PC-3 (cell line): ENCODE results near the gene SH2D3A. TPM values are rescaled to one million over a fixed set of nuclear protein-coding genes. Genes with fewer than 3 reads are reported as not detected.
A peak's percentile ranks its signal among the peaks of the same experiment; 100 is the strongest.

Experiments used
- ATAC-seq: fragments of 200-7000 bp; cut with Tn5 transposase; 2 replicates; pipeline ENCODE4 v1.9.1; 2020; ENCODE audit warnings: mild to moderate bottlenecking, moderate library complexity
- BruUV-seq: library from RNA; stranded (reverse); fragments of 400-500 nt; replicated peaks from 2 replicates; lab custom pipeline; 2021; lab: Mats Ljungman, UMichigan
- CTCF ChIA-PET: fragments of 300-600 bp; sonication (Branson Sonifier 250); formaldehyde crosslinking; loops from one replicate; lab custom pipeline; 2022; ENCODE audit warnings: antibody characterized with exemption; lab: Charles Lee
- POLR2A ChIA-PET: fragments of 300-600 bp; sonication (Branson Sonifier 250); formaldehyde crosslinking; loops from one replicate; lab custom pipeline; 2022; ENCODE audit warnings: antibody characterized with exemption; ENCODE audit not compliant: unreplicated experiment; lab: Charles Lee
- DNase-seq: peaks from one replicate; pipeline ENCODE4 v3.0.0-alpha.2; 2015
- H2AFZ ChIP-seq: fragments of 300-600 bp; sonication (generic); 2 replicates; pipeline ENCODE4 v1.6.0; 2016; ENCODE audit warnings: antibody characterized with exemption, low read length
- H3F3A ChIP-seq: fragments of 300-600 bp; sonication (generic); one replicate; pipeline ENCODE4 v1.6.0; 2017; ENCODE audit warnings: antibody characterized with exemption, low read length, control low read depth, mild to moderate bottlenecking; ENCODE audit not compliant: unreplicated experiment
- H3K27ac ChIP-seq: fragments of 300-600 bp; sonication (generic); 2 replicates; pipeline ENCODE4 v1.5.1; 2016; ENCODE audit warnings: mild to moderate bottlenecking, low read length
- H3K27me3 ChIP-seq: fragments of 300-600 bp; sonication (generic); 2 replicates; pipeline ENCODE4 v1.6.1; 2016; ENCODE audit warnings: low read length, mixed read lengths
- H3K36me3 ChIP-seq: fragments of 300-600 bp; sonication (generic); 2 replicates; pipeline ENCODE4 v1.6.1; 2016; ENCODE audit warnings: low read depth, mixed run types, low read length, mixed read lengths
- H3K4me1 ChIP-seq: fragments of 300-600 bp; sonication (generic); 2 replicates; pipeline ENCODE4 v1.5.1; 2016; ENCODE audit warnings: low read length; ENCODE audit not compliant: insufficient read depth
- H3K4me2 ChIP-seq: fragments of 300-600 bp; sonication (generic); 2 replicates; pipeline ENCODE4 v1.6.0; 2016; ENCODE audit warnings: low read length
- H3K4me3 ChIP-seq: fragments of 300-600 bp; sonication (generic); 2 replicates; pipeline ENCODE4 v1.5.1; 2016; ENCODE audit warnings: mild to moderate bottlenecking, low read length, mixed read lengths
- H3K79me2 ChIP-seq: fragments of 300-600 bp; sonication (generic); 2 replicates; pipeline ENCODE4 v1.6.1; 2017; ENCODE audit warnings: low read length, mixed read lengths
- H3K9ac ChIP-seq: fragments of 300-600 bp; sonication (generic); 2 replicates; pipeline ENCODE4 v1.6.0; 2016; ENCODE audit warnings: mild to moderate bottlenecking, low read length
- H3K9me2 ChIP-seq: fragments of 300-600 bp; sonication (generic); replicated peaks from 2 replicates; pipeline ENCODE4 v1.6.1; 2016; ENCODE audit warnings: mixed run types, low read length, mixed read lengths
- H3K9me3 ChIP-seq: fragments of 300-600 bp; sonication (generic); 2 replicates; pipeline ENCODE4 v1.6.1; 2016; ENCODE audit warnings: low read length, mixed read lengths
- H4K20me1 ChIP-seq: fragments of 300-600 bp; sonication (generic); 2 replicates; pipeline ENCODE4 v1.6.1; 2016; ENCODE audit warnings: low read length, mixed read lengths
- EZH2 ChIP-seq: fragments of 300-600 bp; sonication (generic); IDR thresholded peaks from one replicate; pipeline ENCODE4 v1.6.1; 2017; ENCODE audit warnings: antibody characterized with exemption, mild to moderate bottlenecking, low read length; ENCODE audit not compliant: unreplicated experiment
- EZH2phosphoT487 ChIP-seq: fragments of 300-600 bp; sonication (generic); IDR thresholded peaks from 2 replicates; pipeline ENCODE4 v1.6.1; 2018; ENCODE audit warnings: mild to moderate bottlenecking, antibody characterized with exemption, low read length, borderline replicate concordance
- intact Hi-C: fragments of 100-400 bp; cut with micrococcal nuclease; formaldehyde crosslinking; loops from 2 replicates; pipeline ENCODE4 v1.9.0; 2023
- total RNA-seq: library from RNA; depleted of rRNA; stranded (reverse); fragments of >200 nt; gene quantifications from 2 replicates; pipeline ENCODE4 v1.2.3, GENCODE V29; 2014
- TF ChIP-seq, protein P1 (sequence below): fragments of 300-600 bp; sonication (generic); conservative IDR thresholded peaks from 2 replicates; pipeline ENCODE4 v1.5.1; 2017; ENCODE audit warnings: antibody characterized with exemption, low read depth, mild to moderate bottlenecking, low read length

The SH2D3A gene
- total RNA-seq, 1 experiment from 2014 or later = 141 TPM

DNA sequence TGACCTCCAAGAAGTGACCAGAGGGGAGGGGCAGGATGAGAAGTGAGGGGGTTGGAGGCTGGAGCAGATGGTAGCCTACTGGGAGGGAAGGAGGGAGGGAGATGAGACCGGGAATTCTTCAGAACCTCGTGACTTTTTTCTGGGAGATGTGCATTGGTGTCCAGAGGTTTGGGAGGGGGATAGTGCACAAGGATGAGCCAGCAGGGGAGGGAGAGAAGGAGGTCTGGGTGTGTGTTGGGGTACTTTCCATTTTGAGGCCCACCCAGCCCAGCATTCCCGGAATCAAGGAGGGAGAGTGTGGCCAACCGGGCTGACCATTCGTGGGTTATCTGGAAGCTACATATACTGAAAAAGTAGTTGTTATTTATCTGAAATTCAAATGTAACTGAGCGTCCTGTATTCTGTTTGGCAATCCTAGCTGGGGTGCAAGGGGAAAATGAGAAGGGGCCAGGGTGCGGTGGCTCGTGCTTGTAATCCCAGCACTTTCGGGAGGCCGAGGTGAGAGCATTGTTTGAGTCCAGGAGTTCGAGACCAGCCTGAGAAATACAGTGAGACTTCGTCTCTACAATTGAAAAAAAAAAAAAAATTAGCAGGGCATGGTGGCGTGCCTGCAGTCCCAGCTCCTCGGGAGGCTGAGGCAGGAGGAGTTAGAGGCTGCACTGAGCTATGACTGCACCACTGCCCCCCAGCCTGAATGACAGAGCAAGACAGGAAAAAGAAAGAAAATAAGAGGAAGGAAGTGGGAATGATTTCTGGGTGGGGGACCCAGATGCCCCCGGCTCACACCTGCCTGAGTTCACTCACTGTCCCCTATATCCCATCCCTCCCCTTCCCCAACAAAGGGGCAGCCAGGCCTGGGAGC is 42.4 kb downstream of the SH2D3A start:
- no TSS peak for BruUV-seq
- no peak overlapping the region for H3K9ac ChIP-seq
- no peaks in the 10 kb centered on the region; the same call in 1 of the 2 replicates for H3K4me1 ChIP-seq
- H3K4me3 ChIP-seq = no peak overlapping the region
- no peaks in the 10 kb centered on the region for H3K79me2 ChIP-seq
- H3F3A ChIP-seq = no peaks in the 10 kb centered on the region
- no peaks in the 10 kb centered on the region for H3K27me3 ChIP-seq
- no peaks in the 10 kb centered on the region for H4K20me1 ChIP-seq
- H2AFZ ChIP-seq = no peak overlapping the region
- H3K9me2 ChIP-seq = no peaks in the 10 kb centered on the region
- no peak overlapping the region for H3K27ac ChIP-seq
- no peak overlapping the region for H3K4me2 ChIP-seq
- POLR2A ChIA-PET = no interaction called here
- no peak for ATAC-seq
- no peaks in the 10 kb centered on the region for H3K36me3 ChIP-seq
- TF ChIP-seq EZH2 (no peak), EZH2phosphoT487 (no peak)
- TF ChIP-seq, protein P1, sequence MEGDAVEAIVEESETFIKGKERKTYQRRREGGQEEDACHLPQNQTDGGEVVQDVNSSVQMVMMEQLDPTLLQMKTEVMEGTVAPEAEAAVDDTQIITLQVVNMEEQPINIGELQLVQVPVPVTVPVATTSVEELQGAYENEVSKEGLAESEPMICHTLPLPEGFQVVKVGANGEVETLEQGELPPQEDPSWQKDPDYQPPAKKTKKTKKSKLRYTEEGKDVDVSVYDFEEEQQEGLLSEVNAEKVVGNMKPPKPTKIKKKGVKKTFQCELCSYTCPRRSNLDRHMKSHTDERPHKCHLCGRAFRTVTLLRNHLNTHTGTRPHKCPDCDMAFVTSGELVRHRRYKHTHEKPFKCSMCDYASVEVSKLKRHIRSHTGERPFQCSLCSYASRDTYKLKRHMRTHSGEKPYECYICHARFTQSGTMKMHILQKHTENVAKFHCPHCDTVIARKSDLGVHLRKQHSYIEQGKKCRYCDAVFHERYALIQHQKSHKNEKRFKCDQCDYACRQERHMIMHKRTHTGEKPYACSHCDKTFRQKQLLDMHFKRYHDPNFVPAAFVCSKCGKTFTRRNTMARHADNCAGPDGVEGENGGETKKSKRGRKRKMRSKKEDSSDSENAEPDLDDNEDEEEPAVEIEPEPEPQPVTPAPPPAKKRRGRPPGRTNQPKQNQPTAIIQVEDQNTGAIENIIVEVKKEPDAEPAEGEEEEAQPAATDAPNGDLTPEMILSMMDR = no peak
- DNase-seq = no peak
- intact Hi-C loops = no loop called here
- CTCF ChIA-PET = no interaction called here
- no peaks in the 10 kb centered on the region for H3K9me3 ChIP-seq

DNA sequence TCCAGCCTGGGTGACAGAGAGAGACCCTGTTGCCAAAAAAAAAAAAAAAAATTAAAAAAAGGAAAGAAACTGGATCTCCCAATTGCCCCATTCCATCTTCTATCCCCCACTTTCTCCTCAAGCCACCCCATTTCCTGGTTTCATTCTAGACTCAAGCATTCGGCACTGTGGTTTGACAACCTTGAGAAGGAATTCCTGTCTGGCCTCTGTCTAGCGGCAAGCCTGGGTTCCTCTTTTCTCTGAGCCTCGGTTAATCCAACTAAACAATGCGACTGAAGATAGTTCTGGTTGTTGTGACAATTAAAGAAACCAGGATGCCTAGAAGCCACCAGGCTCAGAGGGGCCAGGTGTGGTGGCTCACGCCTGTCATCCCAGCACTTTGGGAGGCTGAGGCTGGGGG is 43.5 kb downstream of the SH2D3A start:
- H4K20me1 ChIP-seq = no peaks in the 10 kb centered on the region
- no peaks in the 10 kb centered on the region for H3K9me2 ChIP-seq
- no peak for TF ChIP-seq EZH2phosphoT487
- TF ChIP-seq, protein P1 = no peak
- no peak for TF ChIP-seq EZH2
- H2AFZ ChIP-seq = no peak overlapping the region
- ATAC-seq (no peak), DNase-seq (no peak)
- no peaks in the 10 kb centered on the region for H3K9me3 ChIP-seq
- ChIA-PET POLR2A (no interaction called here), CTCF (no interaction called here)
- H3F3A ChIP-seq = no peaks in the 10 kb centered on the region
- no TSS peak for BruUV-seq
- H3K79me2 ChIP-seq = no peaks in the 10 kb centered on the region
- H3K27me3 ChIP-seq = no peaks in the 10 kb centered on the region
- no peaks in the 10 kb centered on the region; the same call in 1 of the 2 replicates for H3K4me1 ChIP-seq
- no peaks in the 10 kb centered on the region for H3K36me3 ChIP-seq
- intact Hi-C loops = no loop called here
- no peak overlapping the region for H3K9ac ChIP-seq
- no peak overlapping the region for H3K4me3 ChIP-seq
- no peak overlapping the region for H3K27ac ChIP-seq
- H3K4me2 ChIP-seq = no peak overlapping the region

DNA sequence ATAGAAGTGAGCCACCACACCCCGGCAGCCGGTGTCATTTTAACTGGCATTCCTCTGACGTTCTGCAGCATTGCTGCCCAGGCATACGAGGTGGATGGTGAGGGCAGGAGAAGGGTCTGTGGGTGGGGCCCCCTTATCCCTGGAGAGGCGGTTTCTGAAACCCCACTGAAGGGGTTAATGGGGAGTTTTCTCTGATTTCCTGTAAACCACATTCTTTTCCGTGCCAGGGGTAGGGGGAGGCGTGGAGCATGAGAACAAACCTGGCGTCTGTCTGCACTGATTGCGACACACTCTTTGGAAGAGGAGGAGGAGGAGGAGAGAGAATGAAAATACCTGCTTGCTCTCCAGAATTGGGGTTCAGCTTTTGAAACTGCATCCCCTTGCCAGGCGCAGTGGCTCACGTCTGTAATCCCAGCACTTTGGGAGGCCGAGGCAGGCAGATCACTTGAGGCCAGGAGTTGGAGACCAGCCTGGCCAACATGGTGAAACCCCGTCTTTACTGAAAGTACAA is 44.1 kb downstream of the SH2D3A start:
- BruUV-seq = no TSS peak
- ATAC-seq (no peak), DNase-seq (peak; percentile 50)
- no peak overlapping the region for H3K27ac ChIP-seq
- POLR2A ChIA-PET = no interaction called here
- no peak overlapping the region for H3K9ac ChIP-seq
- H3K36me3 ChIP-seq = no peaks in the 10 kb centered on the region
- H3K27me3 ChIP-seq = no peaks in the 10 kb centered on the region
- intact Hi-C loops = no loop called here
- H3K9me3 ChIP-seq = no peaks in the 10 kb centered on the region
- H3K79me2 ChIP-seq = no peaks in the 10 kb centered on the region
- H3K4me1 ChIP-seq = no peaks in the 10 kb centered on the region; the same call in 1 of the 2 replicates
- H3F3A ChIP-seq = no peaks in the 10 kb centered on the region
- peak overlapping the region; percentile 80 for H2AFZ ChIP-seq
- peak overlapping the region; percentile 60 for H3K4me2 ChIP-seq
- no peaks in the 10 kb centered on the region for H4K20me1 ChIP-seq
- CTCF ChIA-PET = no interaction called here
- no peak for TF ChIP-seq EZH2phosphoT487
- TF ChIP-seq EZH2 = no peak
- TF ChIP-seq, protein P1 = no peak
- H3K9me2 ChIP-seq = no peaks in the 10 kb centered on the region
- H3K4me3 ChIP-seq = no peak overlapping the region
